GM23338 (cell line): ENCODE measurements around the gene AASDH.

Experiments used
- CREB1 ChIP-seq: fragments of 250-450 bp; sonication (Bioruptor Pico); IDR thresholded peaks from 2 replicates; pipeline ENCODE4 v1.5.0; 2020; ENCODE audit warnings: low read depth, mild to moderate bottlenecking, moderate library complexity
- EZH2 ChIP-seq: fragments of 200-600 bp; sonication (generic); IDR thresholded peaks from one replicate; pipeline ENCODE4 v1.8.0; 2017; ENCODE audit warnings: antibody characterized with exemption, mild to moderate bottlenecking, low read depth; ENCODE audit not compliant: unreplicated experiment
- EZH2phosphoT487 ChIP-seq: fragments of 200-600 bp; sonication (generic); IDR thresholded peaks from one replicate; pipeline ENCODE4 v1.8.1; 2018; ENCODE audit warnings: antibody characterized with exemption; ENCODE audit not compliant: unreplicated experiment
- JUNB ChIP-seq: IDR thresholded peaks from one replicate; pipeline ENCODE4 v1.6.1; 2016; ENCODE audit warnings: antibody characterized with exemption; ENCODE audit not compliant: unreplicated experiment
- NANOG ChIP-seq: IDR thresholded peaks from 2 replicates; pipeline ENCODE4 v1.6.1; 2016; ENCODE audit warnings: antibody characterized with exemption, borderline replicate concordance
- POLR2AphosphoS5 ChIP-seq: IDR thresholded peaks from 2 replicates; pipeline ENCODE4 v1.6.1; 2016; ENCODE audit warnings: antibody characterized with exemption, low read depth
- REST ChIP-seq: IDR thresholded peaks from one replicate; pipeline ENCODE4 v1.6.1; 2018; ENCODE audit warnings: antibody characterized with exemption; ENCODE audit not compliant: unreplicated experiment
- STAT1 ChIP-seq: IDR thresholded peaks from one replicate; pipeline ENCODE4 v1.6.1; 2016; ENCODE audit warnings: antibody characterized with exemption; ENCODE audit not compliant: unreplicated experiment
- ZNF114 ChIP-seq: fragments of 250-450 bp; sonication (Bioruptor Pico); IDR thresholded peaks from 2 replicates; pipeline ENCODE4 v1.5.0; 2020; ENCODE audit warnings: mild to moderate bottlenecking, moderate library complexity
- ZNF331 ChIP-seq: fragments of 250-450 bp; sonication (Bioruptor Pico); IDR thresholded peaks from 2 replicates; pipeline ENCODE4 v1.5.0; 2020; ENCODE audit warnings: low read depth, mild to moderate bottlenecking, moderate library complexity
- ZNF462 ChIP-seq: fragments of 250-450 bp; sonication (Bioruptor Pico); IDR thresholded peaks from 2 replicates; pipeline ENCODE4 v1.5.0; 2020; ENCODE audit warnings: mild to moderate bottlenecking, moderate library complexity
- TF ChIP-seq, protein P1 (sequence below), 2 experiments: fragments of 200-600 bp in 1 of 2; sonication (generic) in 1 of 2; conservative IDR thresholded peaks; 2 replicates each; pipeline versions ENCODE4 v1.5.1 to v1.6.1; 2016 to 2017; ENCODE audit warnings: antibody characterized with exemption in 2 of 2, low read depth in 2 of 2, mild to moderate bottlenecking in 2 of 2, moderate library complexity in 1 of 2
- TF ChIP-seq, protein P2 (sequence below): IDR thresholded peaks from 2 replicates; pipeline ENCODE4 v1.6.1; 2016; ENCODE audit warnings: antibody characterized with exemption

GRCh38 chr4:56310401-56311125, 76.7 kb downstream of the AASDH start:
- TF ChIP-seq, protein P1, sequence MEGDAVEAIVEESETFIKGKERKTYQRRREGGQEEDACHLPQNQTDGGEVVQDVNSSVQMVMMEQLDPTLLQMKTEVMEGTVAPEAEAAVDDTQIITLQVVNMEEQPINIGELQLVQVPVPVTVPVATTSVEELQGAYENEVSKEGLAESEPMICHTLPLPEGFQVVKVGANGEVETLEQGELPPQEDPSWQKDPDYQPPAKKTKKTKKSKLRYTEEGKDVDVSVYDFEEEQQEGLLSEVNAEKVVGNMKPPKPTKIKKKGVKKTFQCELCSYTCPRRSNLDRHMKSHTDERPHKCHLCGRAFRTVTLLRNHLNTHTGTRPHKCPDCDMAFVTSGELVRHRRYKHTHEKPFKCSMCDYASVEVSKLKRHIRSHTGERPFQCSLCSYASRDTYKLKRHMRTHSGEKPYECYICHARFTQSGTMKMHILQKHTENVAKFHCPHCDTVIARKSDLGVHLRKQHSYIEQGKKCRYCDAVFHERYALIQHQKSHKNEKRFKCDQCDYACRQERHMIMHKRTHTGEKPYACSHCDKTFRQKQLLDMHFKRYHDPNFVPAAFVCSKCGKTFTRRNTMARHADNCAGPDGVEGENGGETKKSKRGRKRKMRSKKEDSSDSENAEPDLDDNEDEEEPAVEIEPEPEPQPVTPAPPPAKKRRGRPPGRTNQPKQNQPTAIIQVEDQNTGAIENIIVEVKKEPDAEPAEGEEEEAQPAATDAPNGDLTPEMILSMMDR (conservative IDR thresholded peaks at IDR 0.05; ENCODE audit: low read depth in 2 of 2) = no peak
- no peak for TF ChIP-seq POLR2AphosphoS5
- no peak for TF ChIP-seq EZH2phosphoT487
- no peak for TF ChIP-seq EZH2
- TF ChIP-seq NANOG = no peak
- no peak for TF ChIP-seq CREB1 (CRISPR knock-in tag)
- TF ChIP-seq, protein P2, sequence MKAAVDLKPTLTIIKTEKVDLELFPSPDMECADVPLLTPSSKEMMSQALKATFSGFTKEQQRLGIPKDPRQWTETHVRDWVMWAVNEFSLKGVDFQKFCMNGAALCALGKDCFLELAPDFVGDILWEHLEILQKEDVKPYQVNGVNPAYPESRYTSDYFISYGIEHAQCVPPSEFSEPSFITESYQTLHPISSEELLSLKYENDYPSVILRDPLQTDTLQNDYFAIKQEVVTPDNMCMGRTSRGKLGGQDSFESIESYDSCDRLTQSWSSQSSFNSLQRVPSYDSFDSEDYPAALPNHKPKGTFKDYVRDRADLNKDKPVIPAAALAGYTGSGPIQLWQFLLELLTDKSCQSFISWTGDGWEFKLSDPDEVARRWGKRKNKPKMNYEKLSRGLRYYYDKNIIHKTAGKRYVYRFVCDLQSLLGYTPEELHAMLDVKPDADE = no peak
- no peak for TF ChIP-seq REST
- no peak for TF ChIP-seq STAT1
- no peak for TF ChIP-seq JUNB
- no peak for TF ChIP-seq ZNF114 (CRISPR knock-in tag)
- TF ChIP-seq ZNF331 (CRISPR knock-in tag) = no peak
- no peak for TF ChIP-seq ZNF462 (CRISPR knock-in tag)
